OCI-LY1 (cell line): ENCODE results near the gene ANKRD27.

Source experiments
- H2AFZ ChIP-seq: fragments of 200-600 bp; sonication (generic), shearing (Covaris generic); 2 replicates; pipeline ENCODE4 v1.6.0; 2014; ENCODE audit warnings: antibody characterized with exemption, mild to moderate bottlenecking, low read length
- H3F3A ChIP-seq: fragments of 200-600 bp; sonication (generic), shearing (Covaris generic); 2 replicates; pipeline ENCODE4 v1.6.0; 2014; ENCODE audit warnings: mild to moderate bottlenecking, antibody characterized with exemption, low read length, moderate library complexity; ENCODE audit not compliant: insufficient read depth
- H3K27ac ChIP-seq: fragments of 200-600 bp; sonication (generic); 2 replicates; pipeline ENCODE4 v1.5.1; 2014; ENCODE audit warnings: low read length, mixed run types, mild to moderate bottlenecking, low read depth; ENCODE audit not compliant: poor library complexity, severe bottlenecking
- H3K27me3 ChIP-seq: fragments of 200-600 bp; sonication (generic); 2 replicates; pipeline ENCODE4 v1.6.0; 2014; ENCODE audit warnings: antibody characterized with exemption, mild to moderate bottlenecking, low read length, moderate library complexity; ENCODE audit not compliant: insufficient read depth
- H3K36me3 ChIP-seq: fragments of 200-600 bp; sonication (generic); 2 replicates; pipeline ENCODE4 v1.6.1; 2014; ENCODE audit warnings: mild to moderate bottlenecking, antibody characterized with exemption, low read length, moderate library complexity, mixed read lengths; ENCODE audit not compliant: insufficient read depth
- H3K4me1 ChIP-seq: fragments of 200-600 bp; sonication (generic); 2 replicates; pipeline ENCODE4 v1.5.1; 2014; ENCODE audit warnings: mild to moderate bottlenecking, low read length, moderate library complexity; ENCODE audit not compliant: insufficient read depth, severe bottlenecking
- H3K4me2 ChIP-seq: fragments of 200-600 bp; sonication (generic), shearing (Covaris generic); 2 replicates; pipeline ENCODE4 v1.6.1; 2014; ENCODE audit warnings: low read length
- H3K4me3 ChIP-seq: fragments of 200-600 bp; sonication (generic); 2 replicates; pipeline ENCODE4 v1.5.1; 2014; ENCODE audit warnings: low read length, low read depth, mild to moderate bottlenecking, mixed read lengths; ENCODE audit not compliant: poor library complexity, severe bottlenecking
- H3K79me2 ChIP-seq: fragments of 200-600 bp; shearing (Covaris generic); 2 replicates; pipeline ENCODE4 v1.6.1; 2016; ENCODE audit warnings: mixed run types, low read length, mixed read lengths; ENCODE audit not compliant: insufficient read depth
- H3K9ac ChIP-seq: fragments of 200-600 bp; sonication (generic), shearing (Covaris generic); 2 replicates; pipeline ENCODE4 v1.6.1; 2014; ENCODE audit warnings: mild to moderate bottlenecking, low read length, mixed read lengths
- H3K9me2 ChIP-seq: fragments of 200-600 bp; sonication (generic), shearing (Covaris generic); 2 replicates; pipeline ENCODE4 v1.6.1; 2014; ENCODE audit warnings: low read depth, mild to moderate bottlenecking, low read length, mixed read lengths
- H3K9me3 ChIP-seq: fragments of 200-600 bp; shearing (Covaris generic); 2 replicates; pipeline ENCODE4 v1.6.1; 2014; ENCODE audit warnings: low read length, mixed read lengths
- H4K20me1 ChIP-seq: fragments of 200-600 bp; sonication (generic), shearing (Covaris generic); 2 replicates; pipeline ENCODE4 v1.6.0; 2016; ENCODE audit warnings: mild to moderate bottlenecking, low read length; ENCODE audit not compliant: insufficient read depth
- EZH2 ChIP-seq: fragments of 200-600 bp; sonication (generic), shearing (Covaris generic); IDR thresholded peaks from 2 replicates; pipeline ENCODE4 v1.8.0; 2017; ENCODE audit warnings: borderline replicate concordance, mixed run types, mild to moderate bottlenecking, antibody characterized with exemption, low read length, moderate library complexity, mixed read lengths
- TF ChIP-seq, protein P1 (sequence below): fragments of 200-600 bp; sonication (generic), shearing (Covaris generic); IDR thresholded peaks from 2 replicates; pipeline ENCODE4 v1.5.1; 2017; ENCODE audit warnings: mild to moderate bottlenecking, antibody characterized with exemption, low read length, moderate library complexity, mixed read lengths

The ANKRD27 gene

DNA sequence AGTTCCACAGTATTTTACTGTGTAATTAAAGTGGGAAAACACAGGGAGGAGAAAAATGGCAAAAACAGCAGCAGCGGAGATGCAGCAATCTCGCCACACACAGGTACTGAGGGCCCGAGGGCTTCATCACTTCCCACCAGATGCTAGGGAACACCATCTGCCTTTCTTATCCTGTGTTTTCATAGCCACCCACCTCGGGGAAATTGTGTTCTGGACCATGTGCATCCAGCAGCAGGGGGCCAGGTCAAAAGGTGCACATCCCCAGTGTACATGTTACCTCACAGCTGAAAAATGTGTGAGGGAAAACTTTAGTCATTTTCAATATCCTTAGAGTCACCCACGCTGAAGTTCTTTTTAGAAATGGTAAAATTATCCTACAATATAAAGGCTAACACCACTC is 63.8 kb downstream of the ANKRD27 start:
- Histone ChIP-seq H2AFZ (no peak overlapping the region), H3K36me3 (peaks cover 65% of the 10 kb centered on the region), H3K27me3 (no peaks in the 10 kb centered on the region), H4K20me1 (no peaks in the 10 kb centered on the region), H3K27ac (no peak overlapping the region), H3K4me3 (no peak overlapping the region), H3K9me2 (no peaks in the 10 kb centered on the region), H3K9ac (no peak overlapping the region), H3K9me3 (no peaks in the 10 kb centered on the region), H3K4me1 (no peaks in the 10 kb centered on the region), H3F3A (no peaks in the 10 kb centered on the region), H3K4me2 (no peak overlapping the region), H3K79me2 (no peaks in the 10 kb centered on the region)
- TF ChIP-seq, protein P1, sequence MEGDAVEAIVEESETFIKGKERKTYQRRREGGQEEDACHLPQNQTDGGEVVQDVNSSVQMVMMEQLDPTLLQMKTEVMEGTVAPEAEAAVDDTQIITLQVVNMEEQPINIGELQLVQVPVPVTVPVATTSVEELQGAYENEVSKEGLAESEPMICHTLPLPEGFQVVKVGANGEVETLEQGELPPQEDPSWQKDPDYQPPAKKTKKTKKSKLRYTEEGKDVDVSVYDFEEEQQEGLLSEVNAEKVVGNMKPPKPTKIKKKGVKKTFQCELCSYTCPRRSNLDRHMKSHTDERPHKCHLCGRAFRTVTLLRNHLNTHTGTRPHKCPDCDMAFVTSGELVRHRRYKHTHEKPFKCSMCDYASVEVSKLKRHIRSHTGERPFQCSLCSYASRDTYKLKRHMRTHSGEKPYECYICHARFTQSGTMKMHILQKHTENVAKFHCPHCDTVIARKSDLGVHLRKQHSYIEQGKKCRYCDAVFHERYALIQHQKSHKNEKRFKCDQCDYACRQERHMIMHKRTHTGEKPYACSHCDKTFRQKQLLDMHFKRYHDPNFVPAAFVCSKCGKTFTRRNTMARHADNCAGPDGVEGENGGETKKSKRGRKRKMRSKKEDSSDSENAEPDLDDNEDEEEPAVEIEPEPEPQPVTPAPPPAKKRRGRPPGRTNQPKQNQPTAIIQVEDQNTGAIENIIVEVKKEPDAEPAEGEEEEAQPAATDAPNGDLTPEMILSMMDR: no peak
- no peak for TF ChIP-seq EZH2

GRCh38 chr19:32607479-32607878 is 67.5 kb downstream of the ANKRD27 start:
- Histone ChIP-seq H3K27me3 (no peaks in the 10 kb centered on the region), H3K36me3 (peaks cover 53% of the 10 kb centered on the region), H3K79me2 (no peaks in the 10 kb centered on the region), H3K4me2 (no peak overlapping the region), H3K4me1 (no peaks in the 10 kb centered on the region), H3K9ac (no peak overlapping the region), H3F3A (no peaks in the 10 kb centered on the region), H4K20me1 (no peaks in the 10 kb centered on the region), H2AFZ (no peak overlapping the region), H3K27ac (no peak overlapping the region), H3K4me3 (no peak overlapping the region), H3K9me3 (no peaks in the 10 kb centered on the region), H3K9me2 (no peaks in the 10 kb centered on the region)
- TF ChIP-seq, protein P1: no peak
- TF ChIP-seq EZH2: no peak

GRCh38 chr19:32606289-32606688 is 68.7 kb downstream of the ANKRD27 start:
- Histone ChIP-seq H3K4me3 (no peak overlapping the region), H3K27ac (no peak overlapping the region), H3K9me2 (no peaks in the 10 kb centered on the region), H2AFZ (no peak overlapping the region), H3K9ac (no peak overlapping the region), H3F3A (no peaks in the 10 kb centered on the region), H3K4me2 (no peak overlapping the region), H3K36me3 (peaks cover 57% of the 10 kb centered on the region), H3K79me2 (no peaks in the 10 kb centered on the region), H3K9me3 (no peaks in the 10 kb centered on the region), H3K4me1 (no peaks in the 10 kb centered on the region), H4K20me1 (no peaks in the 10 kb centered on the region), H3K27me3 (no peaks in the 10 kb centered on the region)
- TF ChIP-seq, protein P1: no peak
- no peak for TF ChIP-seq EZH2
